ENCODE results near the gene DENND1B. TPM values are rescaled to one million over a fixed set of nuclear protein-coding genes. Genes with fewer than 3 reads are reported as not detected.

DENND1B gene
- total and polyA plus RNA-seq, 9 of the 15 experiments (the other 6 are each of a cell fraction or from before 2014, with no cell fraction given) = 2.1 to 12.1 (median 7.5) TPM

- TF ChIP-seq ZFP91 (CRISPR knock-in tag; IDR thresholded peaks at IDR 0.05) (no peak), MAX (CRISPR knock-in tag; IDR thresholded peaks at IDR 0.05) (no peak)
These were observed 141.7 kb downstream of the DENND1B start (continued) for GRCh38 chr1:197633447-197634078.

GRCh38 chr1:197632651-197633050 lies 142.6 kb downstream of the DENND1B start:
- H3K27ac ChIP-seq (ENCODE audit: extremely low read depth, low read depth, low read length) = no peak overlapping the region
- no peaks in the 10 kb centered on the region for H3K9me1 ChIP-seq (ENCODE audit: control insufficient read depth, insufficient read depth, low read length)
- no peak for DNase-seq (ENCODE audit: extremely low read depth in 1 of 4, low spot score in 3 of 4)
- WGBS (ENCODE audit: insufficient coverage, low coverage, missing lambda C conversion rate) = 6% methylated on average over 1 of the region's 1 CpG
- H3K4me3 ChIP-seq = no peak overlapping the region
- no peaks in the 10 kb centered on the region for H3K36me3 ChIP-seq (ENCODE audit: control insufficient read depth, insufficient read depth, low read length)
- ChIA-PET POLR2A (no interaction called here), CTCF (ENCODE audit: low intra/inter-chr PET ratio) (no interaction called here)
- no peak overlapping the region for H2AFZ ChIP-seq (ENCODE audit: low read depth, low read length)
- no peaks in the 10 kb centered on the region for H3K79me2 ChIP-seq (ENCODE audit: control insufficient read depth, insufficient read depth, low read length)
- TF ChIP-seq SETDB1 (IDR thresholded peaks at IDR 0.05; ENCODE audit: low read length) = no peak
- no peak for TF ChIP-seq KLF13 (tag; IDR thresholded peaks at IDR 0.05; ENCODE audit: borderline replicate concordance, low read depth)
- TF ChIP-seq PATZ1 (CRISPR knock-in tag; IDR thresholded peaks at IDR 0.05; ENCODE audit: borderline replicate concordance) = no peak
- TF ChIP-seq MTA2 (IDR thresholded peaks at IDR 0.05; ENCODE audit: low read depth) = no peak
- H4K20me1 ChIP-seq (replicated peaks; ENCODE audit: control insufficient read depth, insufficient read depth, low read length) = no peaks in the 10 kb centered on the region
- in situ Hi-C loops (cut with MboI) = no loop called here
- no peak for ATAC-seq
- no peaks in the 10 kb centered on the region for H3K27me3 ChIP-seq (ENCODE audit: control insufficient read depth in 2 of 2, insufficient read depth in 2 of 2, low read length in 2 of 2)
- FAIRE-seq = no peak
- no peaks in the 10 kb centered on the region for H3K9me3 ChIP-seq (replicated peaks; ENCODE audit: control insufficient read depth, insufficient read depth, low read depth, low read length)
- no peak overlapping the region for H3K9ac ChIP-seq (ENCODE audit: insufficient read depth in 1 of 2, low read depth in 2 of 2, low read length in 2 of 2)
- H3K4me2 ChIP-seq (ENCODE audit: insufficient read depth, low read length) = no peak overlapping the region
- no TSS peak for BruUV-seq (replicated peaks)
- intact Hi-C loops (cut with micrococcal nuclease) = no loop called here
- no peaks in the 10 kb centered on the region for H3K4me1 ChIP-seq (replicated peaks in 1 of 2; ENCODE audit: control insufficient read depth in 2 of 2, insufficient read depth in 2 of 2, low read length in 2 of 2)
